ENCODE results near the gene MRPS22. TPM values are rescaled to one million over a fixed set of nuclear protein-coding genes. Genes with fewer than 3 reads are reported as not detected.

Gene MRPS22
- total and polyA plus RNA-seq, 2 of the 13 experiments (the other 11 are each of a cell fraction or from before 2014, with no cell fraction given), result 52.7 to 113 TPM

- TF ChIP-seq, protein P1, sequence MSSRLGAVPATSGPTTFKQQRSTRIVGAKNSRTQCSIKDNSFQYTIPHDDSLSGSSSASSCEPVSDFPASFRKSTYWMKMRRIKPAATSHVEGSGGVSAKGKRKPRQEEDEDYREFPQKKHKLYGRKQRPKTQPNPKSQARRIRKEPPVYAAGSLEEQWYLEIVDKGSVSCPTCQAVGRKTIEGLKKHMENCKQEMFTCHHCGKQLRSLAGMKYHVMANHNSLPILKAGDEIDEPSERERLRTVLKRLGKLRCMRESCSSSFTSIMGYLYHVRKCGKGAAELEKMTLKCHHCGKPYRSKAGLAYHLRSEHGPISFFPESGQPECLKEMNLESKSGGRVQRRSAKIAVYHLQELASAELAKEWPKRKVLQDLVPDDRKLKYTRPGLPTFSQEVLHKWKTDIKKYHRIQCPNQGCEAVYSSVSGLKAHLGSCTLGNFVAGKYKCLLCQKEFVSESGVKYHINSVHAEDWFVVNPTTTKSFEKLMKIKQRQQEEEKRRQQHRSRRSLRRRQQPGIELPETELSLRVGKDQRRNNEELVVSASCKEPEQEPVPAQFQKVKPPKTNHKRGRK (CRISPR knock-in tag; IDR thresholded peaks at IDR 0.05), result 0 out of 2 replicates have a peak, but pooled peaks have one; percentile 25
- TF ChIP-seq CHCHD3 (CRISPR knock-in tag; IDR thresholded peaks at IDR 0.05), result no peak
- TF ChIP-seq ZNF746 (CRISPR knock-in tag; IDR thresholded peaks at IDR 0.05), result peak; percentile 52; the same call in 1 of the 2 replicates
- TF ChIP-seq NFE2 (CRISPR knock-in tag; IDR thresholded peaks at IDR 0.05), result no peak
- TF ChIP-seq ZFY (CRISPR knock-in tag; IDR thresholded peaks at IDR 0.05), result peak; percentile 96
- TF ChIP-seq ETV5 (CRISPR knock-in tag; IDR thresholded peaks at IDR 0.05; ENCODE audit: borderline replicate concordance), result peak; percentile 74; the same call in 1 of the 2 replicates
- TF ChIP-seq ZC3H13 (CRISPR knock-in tag; IDR thresholded peaks at IDR 0.05), result peak; percentile 57; the same call in 1 of the 2 replicates
- TF ChIP-seq, protein P2, sequence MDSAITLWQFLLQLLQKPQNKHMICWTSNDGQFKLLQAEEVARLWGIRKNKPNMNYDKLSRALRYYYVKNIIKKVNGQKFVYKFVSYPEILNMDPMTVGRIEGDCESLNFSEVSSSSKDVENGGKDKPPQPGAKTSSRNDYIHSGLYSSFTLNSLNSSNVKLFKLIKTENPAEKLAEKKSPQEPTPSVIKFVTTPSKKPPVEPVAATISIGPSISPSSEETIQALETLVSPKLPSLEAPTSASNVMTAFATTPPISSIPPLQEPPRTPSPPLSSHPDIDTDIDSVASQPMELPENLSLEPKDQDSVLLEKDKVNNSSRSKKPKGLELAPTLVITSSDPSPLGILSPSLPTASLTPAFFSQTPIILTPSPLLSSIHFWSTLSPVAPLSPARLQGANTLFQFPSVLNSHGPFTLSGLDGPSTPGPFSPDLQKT (CRISPR knock-in tag; IDR thresholded peaks at IDR 0.05; ENCODE audit: borderline replicate concordance), result peak; percentile 60; the same call in 1 of the 2 replicates
- no peak for TF ChIP-seq SIX1 (CRISPR knock-in tag; IDR thresholded peaks at IDR 0.05; ENCODE audit: borderline replicate concordance)
- TF ChIP-seq SMAD3 (CRISPR knock-in tag; IDR thresholded peaks at IDR 0.05), result peak; percentile 14; the same call in 1 of the 2 replicates
- no peak for TF ChIP-seq KLF9 (CRISPR knock-in tag; IDR thresholded peaks at IDR 0.05; ENCODE audit: low read depth)
- peak; percentile 32; the same call in 1 of the 2 replicates for TF ChIP-seq ZNF431 (CRISPR knock-in tag; IDR thresholded peaks at IDR 0.05; ENCODE audit: borderline replicate concordance, low read depth)
- TF ChIP-seq ZNF781 (CRISPR knock-in tag; IDR thresholded peaks at IDR 0.05; ENCODE audit: borderline replicate concordance, not compliant biosample characterization), result peak; percentile 90
- TF ChIP-seq ZFAT (CRISPR knock-in tag; conservative IDR thresholded peaks at IDR 0.05), result no peak
- TF ChIP-seq NR1H2 (CRISPR knock-in tag; IDR thresholded peaks at IDR 0.05; ENCODE audit: borderline replicate concordance, low read depth), result peak; percentile 48; the same call in 1 of the 2 replicates
- TF ChIP-seq, protein P3, sequence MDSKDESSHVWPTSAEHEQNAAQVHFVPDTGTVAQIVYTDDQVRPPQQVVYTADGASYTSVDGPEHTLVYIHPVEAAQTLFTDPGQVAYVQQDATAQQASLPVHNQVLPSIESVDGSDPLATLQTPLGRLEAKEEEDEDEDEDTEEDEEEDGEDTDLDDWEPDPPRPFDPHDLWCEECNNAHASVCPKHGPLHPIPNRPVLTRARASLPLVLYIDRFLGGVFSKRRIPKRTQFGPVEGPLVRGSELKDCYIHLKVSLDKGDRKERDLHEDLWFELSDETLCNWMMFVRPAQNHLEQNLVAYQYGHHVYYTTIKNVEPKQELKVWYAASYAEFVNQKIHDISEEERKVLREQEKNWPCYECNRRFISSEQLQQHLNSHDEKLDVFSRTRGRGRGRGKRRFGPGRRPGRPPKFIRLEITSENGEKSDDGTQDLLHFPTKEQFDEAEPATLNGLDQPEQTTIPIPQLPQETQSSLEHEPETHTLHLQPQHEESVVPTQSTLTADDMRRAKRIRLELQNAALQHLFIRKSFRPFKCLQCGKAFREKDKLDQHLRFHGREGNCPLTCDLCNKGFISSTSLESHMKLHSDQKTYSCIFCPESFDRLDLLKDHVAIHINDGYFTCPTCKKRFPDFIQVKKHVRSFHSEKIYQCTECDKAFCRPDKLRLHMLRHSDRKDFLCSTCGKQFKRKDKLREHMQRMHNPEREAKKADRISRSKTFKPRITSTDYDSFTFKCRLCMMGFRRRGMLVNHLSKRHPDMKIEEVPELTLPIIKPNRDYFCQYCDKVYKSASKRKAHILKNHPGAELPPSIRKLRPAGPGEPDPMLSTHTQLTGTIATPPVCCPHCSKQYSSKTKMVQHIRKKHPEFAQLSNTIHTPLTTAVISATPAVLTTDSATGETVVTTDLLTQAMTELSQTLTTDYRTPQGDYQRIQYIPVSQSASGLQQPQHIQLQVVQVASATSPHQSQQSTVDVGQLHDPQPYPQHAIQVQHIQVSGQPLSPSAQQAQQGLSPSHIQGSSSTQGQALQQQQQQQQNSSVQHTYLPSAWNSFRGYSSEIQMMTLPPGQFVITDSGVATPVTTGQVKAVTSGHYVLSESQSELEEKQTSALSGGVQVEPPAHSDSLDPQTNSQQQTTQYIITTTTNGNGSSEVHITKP (CRISPR knock-in tag; IDR thresholded peaks at IDR 0.05; ENCODE audit: low read depth), result peak; percentile 16; the same call in 1 of the 2 replicates
- no peak for TF ChIP-seq SRSF4 (IDR thresholded peaks at IDR 0.05; ENCODE audit: low read depth, low read length, poor library complexity, severe bottlenecking)
- peak; percentile 34; the same call in 1 of the 2 replicates for TF ChIP-seq MIER3 (CRISPR knock-in tag; IDR thresholded peaks at IDR 0.05; ENCODE audit: borderline replicate concordance)
- peak; percentile 7; the same call in 1 of the 2 replicates for TF ChIP-seq TARDBP (CRISPR knock-in tag; IDR thresholded peaks at IDR 0.05)
- TF ChIP-seq, protein P4, sequence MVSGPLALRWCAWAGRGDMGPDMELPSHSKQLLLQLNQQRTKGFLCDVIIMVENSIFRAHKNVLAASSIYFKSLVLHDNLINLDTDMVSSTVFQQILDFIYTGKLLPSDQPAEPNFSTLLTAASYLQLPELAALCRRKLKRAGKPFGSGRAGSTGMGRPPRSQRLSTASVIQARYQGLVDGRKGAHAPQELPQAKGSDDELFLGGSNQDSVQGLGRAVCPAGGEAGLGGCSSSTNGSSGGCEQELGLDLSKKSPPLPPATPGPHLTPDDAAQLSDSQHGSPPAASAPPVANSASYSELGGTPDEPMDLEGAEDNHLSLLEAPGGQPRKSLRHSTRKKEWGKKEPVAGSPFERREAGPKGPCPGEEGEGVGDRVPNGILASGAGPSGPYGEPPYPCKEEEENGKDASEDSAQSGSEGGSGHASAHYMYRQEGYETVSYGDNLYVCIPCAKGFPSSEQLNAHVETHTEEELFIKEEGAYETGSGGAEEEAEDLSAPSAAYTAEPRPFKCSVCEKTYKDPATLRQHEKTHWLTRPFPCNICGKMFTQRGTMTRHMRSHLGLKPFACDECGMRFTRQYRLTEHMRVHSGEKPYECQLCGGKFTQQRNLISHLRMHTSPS (CRISPR knock-in tag; IDR thresholded peaks at IDR 0.05; ENCODE audit: low read depth), result no peak
Observed at GRCh38 chr3:139389552-139390368, 45.9 kb downstream of the MRPS22 start, which contains the start of gene COPB2 (continued).

Measured in HepG2 (cell line).